HepG2 (cell line): Measurements from ENCODE around the gene OR2T5. TPM values are rescaled to one million over a fixed set of nuclear protein-coding genes. Genes with fewer than 3 reads are reported as not detected.
"Not testable (repeated sequence)": the region's sequence is repeated elsewhere in the genome, so short reads cannot be mapped to it uniquely, and the experiment has no call there.

ENCODE experiments used
- ATAC-seq: fragments of 200-7000 bp; cut with Tn5 transposase; 3 replicates; pipeline ENCODE4 v1.9.1; 2020; ENCODE audit warnings: mild to moderate bottlenecking, moderate library complexity
- BruUV-seq: library from RNA; stranded (reverse); fragments of 400-500 nt; replicated peaks from 2 replicates; lab custom pipeline; 2021; lab: Mats Ljungman, UMichigan
- CTCF ChIA-PET: fragments of 300-600 bp; formaldehyde crosslinking; extraction: SDS; loops from one replicate; lab custom pipeline; 2021; ENCODE audit warnings: low total read pairs, inconsistent platforms, low intra/inter-chr PET ratio; lab: Yijun Ruan, JAX
- POLR2A ChIA-PET: fragments of 350-600 bp; sonication (Branson Sonifier 250); formaldehyde crosslinking; loops from one replicate; lab custom pipeline; 2020; ENCODE audit warnings: antibody characterized with exemption, inconsistent platforms; lab: Yijun Ruan, JAX
- DNase-seq: peaks from one replicate; pipeline ENCODE4 v3.0.0-alpha.2; 2015; ENCODE audit warnings: low spot score
- FAIRE-seq: peaks from 3 replicates; lab custom pipeline; 2011; peaks lifted over from hg19 to GRCh38; lab: Jason Lieb, UNC
- H2AFZ ChIP-seq: one replicate; pipeline ENCODE4 v1.6.1; 2011; ENCODE audit warnings: low read length, inconsistent platforms
- H3K27ac ChIP-seq: fragments of 300-600 bp; 3 replicates; pipeline ENCODE4 v1.8.0; 2011; ENCODE audit warnings: mixed run types, mild to moderate bottlenecking, mixed read lengths, low read length, inconsistent platforms; ENCODE audit not compliant: insufficient read depth; ENCODE audit errors: extremely low read length
- H3K27me3 ChIP-seq, 2 experiments: fragments of 200-600 bp in 1 of 2; 2 replicates in 1 of 2; 3 replicates in 1 of 2; pipeline versions ENCODE4 v1.6.0 to v1.8.0; 2011; ENCODE audit warnings: low read length in 2 of 2, mild to moderate bottlenecking in 2 of 2, moderate library complexity in 2 of 2, inconsistent platforms in 1 of 2; ENCODE audit not compliant: insufficient read depth in 2 of 2, control insufficient read depth in 1 of 2
- H3K36me3 ChIP-seq, 2 experiments: fragments of 200-600 bp in 1 of 2; replicated peaks in 1 of 2; 2 replicates in 1 of 2; 3 replicates in 1 of 2; pipeline versions ENCODE4 v1.5.1 to v1.8.0; 2011; ENCODE audit warnings: low read length in 2 of 2, inconsistent platforms in 1 of 2; ENCODE audit not compliant: insufficient read depth in 2 of 2, control insufficient read depth in 1 of 2
- H3K4me1 ChIP-seq: 2 replicates; pipeline ENCODE4 v1.5.1; 2012; ENCODE audit warnings: low read length, inconsistent platforms; ENCODE audit not compliant: insufficient read depth
- H3K4me2 ChIP-seq: 2 replicates; pipeline ENCODE4 v1.6.0; 2011; ENCODE audit warnings: low read depth, low read length, inconsistent platforms
- H3K4me3 ChIP-seq, 3 experiments: fragments of 200-600 bp in 1 of 3; sonication (generic), shearing (Covaris generic) in 1 of 3; replicated peaks in 1 of 3; 2 replicates each; pipeline ENCODE4 v1.5.1; 2011 to 2016; ENCODE audit warnings: low read length in 3 of 3, inconsistent platforms in 2 of 3, low read depth in 2 of 3, mild to moderate bottlenecking in 2 of 3, control low read depth in 1 of 3, mixed read lengths in 1 of 3; ENCODE audit not compliant: insufficient read depth in 1 of 3
- H3K79me2 ChIP-seq: one replicate; pipeline ENCODE4 v1.6.1; 2011; ENCODE audit warnings: low read length, inconsistent platforms; ENCODE audit not compliant: insufficient read depth
- H3K9ac ChIP-seq: 2 replicates; pipeline ENCODE4 v1.6.0; 2011; ENCODE audit warnings: mild to moderate bottlenecking, low read depth, low read length, inconsistent platforms; ENCODE audit not compliant: insufficient read depth
- H3K9me3 ChIP-seq: 2 replicates; pipeline ENCODE4 v1.5.1; 2012; ENCODE audit warnings: mild to moderate bottlenecking, low read length
- H4K20me1 ChIP-seq: 2 replicates; pipeline ENCODE4 v1.6.0; 2011; ENCODE audit warnings: inconsistent platforms, mild to moderate bottlenecking, low read length, moderate library complexity; ENCODE audit not compliant: insufficient read depth
- MAFF ChIP-seq: IDR thresholded peaks from 2 replicates; pipeline ENCODE4 v1.6.1; 2011; ENCODE audit warnings: low read depth, low read length, improper control_type of control experiment
- MAFK ChIP-seq, 2 experiments: IDR thresholded peaks in 1 of 2; conservative IDR thresholded peaks in 1 of 2; 2 replicates each; pipeline ENCODE4 v1.6.1; 2011; ENCODE audit warnings: improper control_type of control experiment in 2 of 2, low read length in 2 of 2
- PHF5A ChIP-seq: IDR thresholded peaks from one replicate; pipeline ENCODE4 v1.6.1; 2018; ENCODE audit warnings: low read depth, missing genetic modification reagents; ENCODE audit not compliant: unreplicated experiment
- WGBS: methylation state at CpG from one replicate; pipeline ENCODE4 v1.1.6; 2017; ENCODE audit warnings: low lambda C conversion rate; 5-methylcytosine and 5-hydroxymethylcytosine counted together
- in situ Hi-C: cut with HindIII; loops from 2 replicates; pipeline ENCODE4 v1.10.0; 2017; ENCODE audit warnings: low pct_unique_long_range_greater_than_20kb; ENCODE audit not compliant: extremely low pct_ligation_motif_present
- intact Hi-C: fragments of 100-400 bp; cut with micrococcal nuclease; formaldehyde crosslinking; loops from one replicate; pipeline ENCODE4 v1.10.0; 2022; ENCODE audit not compliant: unreplicated experiment
- polyA plus RNA-seq, 8 experiments: library from polyadenylated mRNA; depleted of rRNA in 3 of 8; stranded (reverse) in 7 of 8; unstranded in 1 of 8; fragments of >200 nt; fragmentation: Illumina TruSeq in 4 of 8; extraction: Trizol in 4 of 8; gene quantifications; 2 replicates each; pipeline versions ENCODE4 v1.2.1 to v1.2.3, GENCODE V29; 2011 to 2016; ENCODE audit warnings: low read depth in 4 of 8, missing spikeins in 1 of 8, mixed read lengths in 1 of 8; ENCODE audit not compliant: insufficient read depth in 1 of 8
- total RNA-seq, 5 experiments: library from RNA; depleted of rRNA; stranded (reverse); fragments of >200 nt; fragmentation: Illumina TruSeq; extraction: Trizol; gene quantifications; 2 replicates each; pipeline ENCODE4 v1.2.3, GENCODE V29; 2016; ENCODE audit warnings: low read depth in 1 of 5

OR2T5 gene
- total and polyA plus RNA-seq, 2 of the 13 experiments (the other 11 are each of a cell fraction or from before 2014, with no cell fraction given): not detected

- DNase-seq, POLR2A ChIA-PET, FAIRE-seq, in situ Hi-C loops, H3K9me3 ChIP-seq, BruUV-seq, H3K79me2 ChIP-seq, H3K36me3 ChIP-seq, H3K4me1 ChIP-seq, ATAC-seq, CTCF ChIA-PET, H3K27me3 ChIP-seq, H4K20me1 ChIP-seq, H3K9ac ChIP-seq, H2AFZ ChIP-seq, H3K27ac ChIP-seq, H3K4me2 ChIP-seq, intact Hi-C loops, H3K4me3 ChIP-seq: not testable (repeated sequence)
- no CpG with 5 or more reads among the region's 2 CpGs for WGBS
Measured at GRCh38 chr1:248456635-248457034, 31.8 kb upstream of the OR2T5 start.

- H3K79me2 ChIP-seq, DNase-seq, in situ Hi-C loops, POLR2A ChIA-PET, H3K4me3 ChIP-seq, H2AFZ ChIP-seq, H4K20me1 ChIP-seq, H3K27ac ChIP-seq, intact Hi-C loops, H3K9ac ChIP-seq, ATAC-seq, H3K27me3 ChIP-seq, BruUV-seq, CTCF ChIA-PET, FAIRE-seq, H3K4me1 ChIP-seq, H3K4me2 ChIP-seq, H3K36me3 ChIP-seq: not testable (repeated sequence)
- 10% methylated on average over 7 of the region's 7 CpGs for WGBS
- peaks cover 10% of the 10 kb centered on the region for H3K9me3 ChIP-seq
Measured at GRCh38 chr1:248459117-248459516, 29.3 kb upstream of the OR2T5 start.

GRCh38 chr1:248471154-248471553 lies 17.2 kb upstream of the OR2T5 start:
- no peaks in the 10 kb centered on the region for H3K79me2 ChIP-seq
- no peaks in the 10 kb centered on the region; the same call in 1 of the 2 replicates for H3K9me3 ChIP-seq
- CTCF ChIA-PET: no interaction called here
- 25% methylated on average over 4 of the region's 4 CpGs for WGBS
- no peak for DNase-seq
- H3K27ac ChIP-seq: no peak overlapping the region
- intact Hi-C loops: no loop called here
- no peaks in the 10 kb centered on the region for H4K20me1 ChIP-seq
- H3K4me3 ChIP-seq: no peak overlapping the region
- peak; percentile 19 to 64; a peak in 2 of 4 replicates for TF ChIP-seq MAFK (conservative IDR thresholded peaks at IDR 0.05 in 1 of 2, IDR thresholded peaks at IDR 0.05 in 1 of 2; ENCODE audit: low read length in 2 of 2)
- peak; percentile 43; the same call in 1 of the 2 replicates for TF ChIP-seq MAFF
- no peak for TF ChIP-seq PHF5A (CRISPR knock-in tag)
- TF ChIP-seq, all 625 proteins: peak for 2
- POLR2A ChIA-PET: no interaction called here
- Histone ChIP-seq H3K4me2 (no peak overlapping the region), H3K36me3 (no peaks in the 10 kb centered on the region), H3K27me3 (no peaks in the 10 kb centered on the region), H2AFZ (no peak overlapping the region), H3K4me1 (no peaks in the 10 kb centered on the region), H3K9ac (no peak overlapping the region)
- ATAC-seq (no peak), FAIRE-seq (no peak)
- BruUV-seq: no TSS peak
- in situ Hi-C loops: no loop called here

- H3K36me3 ChIP-seq, H4K20me1 ChIP-seq, H3K27me3 ChIP-seq, in situ Hi-C loops, H3K9ac ChIP-seq, H3K27ac ChIP-seq, H3K4me2 ChIP-seq, CTCF ChIA-PET, POLR2A ChIA-PET, FAIRE-seq, intact Hi-C loops, H3K4me1 ChIP-seq, H2AFZ ChIP-seq, DNase-seq, H3K4me3 ChIP-seq, H3K9me3 ChIP-seq, ATAC-seq, BruUV-seq, H3K79me2 ChIP-seq: not testable (repeated sequence)
- 18% methylated on average over 2 of the region's 2 CpGs for WGBS
Measured at GRCh38 chr1:248472111-248472510, 16.3 kb upstream of the OR2T5 start.
